Osteoblast (primary cell): ENCODE data around the gene COMMD9. TPM values are rescaled to one million over a fixed set of nuclear protein-coding genes. Genes with fewer than 3 reads are reported as not detected.
"Not testable (repeated sequence)": the region's sequence is repeated elsewhere in the genome, so short reads cannot be mapped to it uniquely, and the experiment has no call there.

ENCODE experiments used
- DNase-seq: peaks from one replicate; pipeline ENCODE4 v3.0.0; 2011; ENCODE audit warnings: low spot score, mixed read lengths; ENCODE audit not compliant: insufficient read length; ENCODE audit errors: missing footprints
- H2AFZ ChIP-seq: 2 replicates; pipeline ENCODE4 v1.6.0; 2011; ENCODE audit warnings: mild to moderate bottlenecking, low read length
- H3K27ac ChIP-seq: 2 replicates; pipeline ENCODE4 v1.5.1; 2011; ENCODE audit warnings: mild to moderate bottlenecking, low read depth, low read length, moderate library complexity
- H3K27me3 ChIP-seq: 2 replicates; pipeline ENCODE4 v1.6.0; 2012; ENCODE audit warnings: mild to moderate bottlenecking, control low read depth, inconsistent platforms, low read length, moderate library complexity; ENCODE audit not compliant: insufficient read depth
- H3K36me3 ChIP-seq: 2 replicates; pipeline ENCODE4 v1.5.1; 2011; ENCODE audit warnings: mild to moderate bottlenecking, low read length, control low read depth, moderate library complexity; ENCODE audit not compliant: insufficient read depth
- H3K4me1 ChIP-seq: 2 replicates; pipeline ENCODE4 v1.5.1; 2011; ENCODE audit warnings: mild to moderate bottlenecking, low read length, control low read depth, moderate library complexity; ENCODE audit not compliant: insufficient read depth
- H3K4me2 ChIP-seq: 2 replicates; pipeline ENCODE4 v1.6.0; 2011; ENCODE audit warnings: mild to moderate bottlenecking, low read length; ENCODE audit not compliant: insufficient read depth
- H3K4me3 ChIP-seq: fragments of 200-600 bp; sonication (generic); 3 replicates; pipeline ENCODE4 v1.5.1; 2012; ENCODE audit warnings: mild to moderate bottlenecking, low read length, inconsistent platforms; ENCODE audit not compliant: insufficient read depth
- H3K79me2 ChIP-seq: 2 replicates; pipeline ENCODE4 v1.6.0; 2012; ENCODE audit warnings: mild to moderate bottlenecking, low read length, control low read depth, inconsistent platforms; ENCODE audit not compliant: insufficient read depth
- H3K9me3 ChIP-seq: 2 replicates; pipeline ENCODE4 v1.5.1; 2011; ENCODE audit warnings: low read depth, low read length, control low read depth
- H4K20me1 ChIP-seq: 2 replicates; pipeline ENCODE4 v1.6.0; 2012; ENCODE audit warnings: mild to moderate bottlenecking, low read length, control low read depth; ENCODE audit not compliant: insufficient read depth
- total RNA-seq: library from RNA; depleted of rRNA; stranded (reverse); fragments of >200 nt; gene quantifications from 2 replicates; pipeline ENCODE4 v1.2.3, GENCODE V29; 2012
- TF ChIP-seq, protein P1 (sequence below): IDR thresholded peaks from 2 replicates; pipeline ENCODE4 v1.5.1; 2011; ENCODE audit warnings: mild to moderate bottlenecking, low read depth, low read length, moderate library complexity; ENCODE audit errors: extremely low read depth

The COMMD9 gene
- total RNA-seq, 1 donor: 52.5 TPM

GRCh38 chr11:36328966-36329673 is 39.9 kb upstream of the COMMD9 start:
- Histone ChIP-seq H3K36me3 (no peaks in the 10 kb centered on the region), H3K4me2 (no peak overlapping the region), H3K4me3 (no peak overlapping the region), H3K27me3 (peaks cover 6% of the 10 kb centered on the region), H2AFZ (no peak overlapping the region), H3K4me1 (peaks cover 7% of the 10 kb centered on the region), H4K20me1 (no peaks in the 10 kb centered on the region), H3K27ac (no peak overlapping the region), H3K9me3 (no peaks in the 10 kb centered on the region), H3K79me2 (no peaks in the 10 kb centered on the region)
- TF ChIP-seq, protein P1, sequence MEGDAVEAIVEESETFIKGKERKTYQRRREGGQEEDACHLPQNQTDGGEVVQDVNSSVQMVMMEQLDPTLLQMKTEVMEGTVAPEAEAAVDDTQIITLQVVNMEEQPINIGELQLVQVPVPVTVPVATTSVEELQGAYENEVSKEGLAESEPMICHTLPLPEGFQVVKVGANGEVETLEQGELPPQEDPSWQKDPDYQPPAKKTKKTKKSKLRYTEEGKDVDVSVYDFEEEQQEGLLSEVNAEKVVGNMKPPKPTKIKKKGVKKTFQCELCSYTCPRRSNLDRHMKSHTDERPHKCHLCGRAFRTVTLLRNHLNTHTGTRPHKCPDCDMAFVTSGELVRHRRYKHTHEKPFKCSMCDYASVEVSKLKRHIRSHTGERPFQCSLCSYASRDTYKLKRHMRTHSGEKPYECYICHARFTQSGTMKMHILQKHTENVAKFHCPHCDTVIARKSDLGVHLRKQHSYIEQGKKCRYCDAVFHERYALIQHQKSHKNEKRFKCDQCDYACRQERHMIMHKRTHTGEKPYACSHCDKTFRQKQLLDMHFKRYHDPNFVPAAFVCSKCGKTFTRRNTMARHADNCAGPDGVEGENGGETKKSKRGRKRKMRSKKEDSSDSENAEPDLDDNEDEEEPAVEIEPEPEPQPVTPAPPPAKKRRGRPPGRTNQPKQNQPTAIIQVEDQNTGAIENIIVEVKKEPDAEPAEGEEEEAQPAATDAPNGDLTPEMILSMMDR: no peak
- DNase-seq: no peak

GRCh38 chr11:36326524-36327419 is 37.5 kb upstream of the COMMD9 start:
- no peaks in the 10 kb centered on the region for H3K36me3 ChIP-seq
- H3K4me2 ChIP-seq: no peak overlapping the region
- H3K9me3 ChIP-seq: no peaks in the 10 kb centered on the region
- DNase-seq: no peak
- H3K79me2 ChIP-seq: no peaks in the 10 kb centered on the region
- H3K4me1 ChIP-seq: peaks cover 4% of the 10 kb centered on the region
- H4K20me1 ChIP-seq: no peaks in the 10 kb centered on the region
- no peak overlapping the region for H3K27ac ChIP-seq
- TF ChIP-seq, protein P1: no peak
- no peak overlapping the region for H2AFZ ChIP-seq
- no peak overlapping the region for H3K4me3 ChIP-seq
- peaks cover 6% of the 10 kb centered on the region for H3K27me3 ChIP-seq

- H3K9me3 ChIP-seq, H3K4me2 ChIP-seq, H3K27ac ChIP-seq, DNase-seq, H4K20me1 ChIP-seq, H3K4me1 ChIP-seq, H2AFZ ChIP-seq, H3K27me3 ChIP-seq, H3K36me3 ChIP-seq, H3K4me3 ChIP-seq, H3K79me2 ChIP-seq: not testable (repeated sequence)
Observed at GRCh38 chr11:36325403-36325802, 36.2 kb upstream of the COMMD9 start.

DNA sequence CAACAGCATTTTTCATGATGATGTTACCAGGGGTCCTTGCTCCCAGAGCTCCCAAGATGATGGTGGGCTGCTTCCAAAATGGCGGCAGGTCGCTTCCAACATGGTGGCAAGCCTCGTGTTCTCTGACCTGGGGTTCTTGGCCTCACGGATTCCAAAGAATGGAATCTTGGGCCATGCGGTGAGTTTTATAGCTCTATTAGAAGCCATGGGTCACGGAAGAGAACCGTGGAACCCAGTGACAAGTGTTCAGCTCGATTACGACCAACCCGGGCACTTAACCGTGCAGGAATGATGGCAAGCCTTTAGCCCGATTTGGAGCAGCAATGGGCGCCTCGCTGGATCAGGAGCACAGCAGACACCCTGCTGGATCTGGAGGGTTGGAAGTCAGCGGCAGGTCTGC is 35.7 kb upstream of the COMMD9 start:
- not testable (repeated sequence) for H4K20me1 ChIP-seq, H3K27ac ChIP-seq, H3K27me3 ChIP-seq, H3K4me2 ChIP-seq, H3K4me3 ChIP-seq, H2AFZ ChIP-seq, H3K79me2 ChIP-seq, DNase-seq, H3K36me3 ChIP-seq, H3K4me1 ChIP-seq, H3K9me3 ChIP-seq
